GM21390 (cell line): ENCODE results near the gene POLD3.

ENCODE experiments used
- ATAC-seq: cut with Tn5 transposase; IDR thresholded peaks from one replicate; pipeline ENCODE4 v1.9.1; 2021; ENCODE audit not compliant: unreplicated experiment

Gene POLD3

GRCh38 chr11:74672332-74672955 lies 80.1 kb downstream of the POLD3 start:
- no peak for ATAC-seq

DNA sequence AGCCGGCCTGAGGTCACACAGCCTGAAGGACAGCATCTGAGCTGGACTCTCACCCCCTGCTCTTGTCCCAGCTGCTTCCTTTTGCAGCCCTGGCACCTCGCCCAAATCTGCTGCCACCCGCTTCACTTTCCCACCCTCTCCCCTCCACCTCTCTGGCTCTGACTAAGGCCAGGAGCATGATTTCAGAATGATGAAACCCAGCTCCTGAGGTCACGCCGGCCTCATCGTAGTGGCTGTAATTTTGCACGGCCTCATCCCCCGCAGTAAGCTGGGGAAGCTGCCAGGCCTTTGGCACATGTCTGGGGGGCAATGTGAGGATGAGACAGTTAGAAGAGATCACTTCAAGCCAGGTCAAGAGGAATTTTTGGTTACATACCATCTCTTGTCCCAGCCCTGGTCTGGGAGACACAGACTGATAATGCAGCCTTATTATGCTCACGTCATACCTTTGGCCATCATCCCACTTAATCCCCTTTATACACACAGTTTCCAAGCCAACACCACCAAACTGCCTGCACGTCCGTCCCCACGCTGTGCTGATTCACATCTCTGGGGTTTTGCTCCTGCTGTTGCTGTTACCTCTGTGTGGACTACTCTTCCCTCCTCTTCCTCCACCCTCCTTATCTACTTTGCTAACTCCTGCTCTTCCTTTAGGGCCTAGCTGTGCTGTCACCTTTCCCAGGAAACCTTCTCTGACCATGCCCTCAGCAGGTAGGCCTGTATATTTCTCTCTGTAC lies 80.7 kb downstream of the POLD3 start:
- ATAC-seq, result no peak

DNA sequence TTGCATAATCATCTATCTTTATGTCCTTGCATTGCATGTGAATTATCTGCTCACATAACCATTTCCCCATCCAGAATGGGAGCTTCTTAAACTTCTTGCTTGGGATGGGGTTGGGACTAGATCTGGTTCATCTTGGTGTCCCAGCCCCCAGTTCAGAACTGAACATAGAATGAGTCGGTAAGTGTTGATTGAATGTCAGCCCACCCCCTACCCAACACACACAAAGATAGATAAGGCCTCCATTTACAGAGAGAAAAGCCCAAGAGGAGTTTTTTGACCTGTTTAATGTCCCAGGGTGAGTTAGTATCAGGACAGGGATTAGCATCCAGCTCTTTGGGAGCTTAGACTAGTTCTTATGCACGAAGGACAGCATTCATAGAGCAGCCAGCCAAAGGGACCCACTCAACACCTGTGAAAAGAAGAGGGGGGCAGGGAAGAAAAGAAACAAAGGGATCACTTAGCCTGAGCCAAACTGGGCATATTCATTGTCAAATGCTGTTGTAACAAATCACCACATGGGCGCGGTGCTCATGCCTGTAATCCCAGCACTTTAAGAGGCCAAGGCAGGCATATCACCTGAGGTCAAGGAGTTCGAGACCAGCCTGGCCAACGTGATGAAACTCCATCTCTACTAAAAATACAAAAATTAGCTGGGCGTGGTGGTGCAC lies 81.4 kb downstream of the POLD3 start:
- no peak for ATAC-seq

GRCh38 chr11:74675761-74676160 lies 83.4 kb downstream of the POLD3 start:
- no peak for ATAC-seq

GRCh38 chr11:74676596-74676995 lies 84.2 kb downstream of the POLD3 start:
- no peak for ATAC-seq

GRCh38 chr11:74677131-74677530 lies 84.7 kb downstream of the POLD3 start:
- ATAC-seq, result no peak

- ATAC-seq, result no peak
Observed at GRCh38 chr11:74678041-74678440, 85.7 kb downstream of the POLD3 start.

GRCh38 chr11:74678591-74679512 lies 86.5 kb downstream of the POLD3 start:
- no peak for ATAC-seq

GRCh38 chr11:74679513-74679865 lies 87.1 kb downstream of the POLD3 start:
- ATAC-seq, result no peak

DNA sequence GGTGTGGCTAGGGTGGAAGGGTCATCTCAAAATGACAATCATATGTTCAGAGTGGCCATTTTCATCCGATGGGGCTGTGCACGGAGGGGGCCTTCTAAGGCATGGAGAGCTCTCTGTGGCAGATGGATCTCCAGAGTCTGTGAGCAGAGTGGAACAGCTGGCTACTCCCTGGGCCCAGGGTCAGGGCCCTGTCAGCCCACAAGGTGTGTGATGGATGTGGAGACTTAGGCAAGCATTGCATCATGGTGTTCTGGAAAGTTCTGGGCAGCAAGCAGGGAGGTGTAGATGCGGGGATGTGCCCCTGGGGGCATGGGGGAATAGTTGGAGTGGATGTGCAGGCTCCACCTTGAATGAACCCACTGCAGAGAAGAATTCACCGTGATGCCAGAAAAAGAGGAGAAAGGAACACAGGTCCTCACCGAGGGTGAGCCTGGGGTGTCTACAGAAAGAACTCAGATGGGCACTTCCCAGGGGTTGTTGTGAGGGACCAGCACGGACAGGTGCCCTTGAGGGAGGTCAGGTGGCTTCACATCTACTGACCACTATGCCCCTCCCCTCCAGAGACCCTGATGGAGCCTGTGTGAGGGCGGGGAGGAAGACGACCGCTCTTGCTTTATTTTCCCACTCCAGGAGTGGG lies 87.8 kb downstream of the POLD3 start:
- no peak for ATAC-seq

GRCh38 chr11:74680703-74681531 lies 88.5 kb downstream of the POLD3 start:
- no peak for ATAC-seq

DNA sequence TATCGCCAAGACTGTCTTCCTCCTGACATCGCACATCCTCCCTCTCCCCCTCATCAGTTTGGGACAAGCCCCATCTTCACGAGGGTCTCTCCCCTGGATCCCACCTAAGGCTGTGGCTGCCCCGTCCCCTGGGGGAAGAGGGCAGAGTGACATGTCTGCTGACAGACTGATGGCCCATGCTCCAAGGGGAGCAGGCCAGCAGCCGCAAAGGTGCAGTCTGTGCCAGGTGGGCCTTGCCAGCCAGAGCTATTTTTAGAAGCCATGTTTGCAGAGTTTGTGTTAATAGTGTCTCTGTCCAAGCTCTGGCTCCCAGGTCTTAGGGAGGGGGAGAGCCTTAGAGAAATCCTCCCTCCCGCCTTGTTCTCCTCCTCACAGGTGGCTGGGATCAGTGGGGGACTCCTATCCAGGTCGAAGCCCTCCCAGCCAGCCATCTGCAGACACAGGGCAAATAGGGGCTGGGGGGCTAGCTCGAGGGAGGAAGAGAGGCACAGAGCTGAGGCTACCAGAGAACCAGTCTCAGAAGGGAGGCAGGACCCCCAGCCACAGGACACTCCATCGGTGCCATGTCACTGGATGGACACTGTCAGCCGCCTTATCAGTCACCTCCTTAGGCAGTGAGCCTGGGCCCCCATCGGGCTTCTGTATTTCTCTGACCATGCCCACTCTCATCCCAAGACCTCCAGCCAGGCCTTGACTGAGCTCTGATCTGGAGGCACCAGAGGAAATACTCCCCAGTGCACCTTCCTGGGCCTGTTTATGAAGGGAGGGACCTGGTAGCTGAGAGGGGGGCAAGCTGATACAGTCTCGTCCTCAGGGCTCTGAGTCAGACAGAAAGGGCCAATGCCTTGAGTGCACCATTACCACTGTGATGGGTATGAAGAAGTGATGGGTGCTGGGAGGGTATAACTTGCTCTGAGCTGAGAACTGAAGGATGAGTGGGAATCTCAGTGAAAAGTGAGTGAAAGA lies 89.6 kb downstream of the POLD3 start:
- no peak for ATAC-seq

DNA sequence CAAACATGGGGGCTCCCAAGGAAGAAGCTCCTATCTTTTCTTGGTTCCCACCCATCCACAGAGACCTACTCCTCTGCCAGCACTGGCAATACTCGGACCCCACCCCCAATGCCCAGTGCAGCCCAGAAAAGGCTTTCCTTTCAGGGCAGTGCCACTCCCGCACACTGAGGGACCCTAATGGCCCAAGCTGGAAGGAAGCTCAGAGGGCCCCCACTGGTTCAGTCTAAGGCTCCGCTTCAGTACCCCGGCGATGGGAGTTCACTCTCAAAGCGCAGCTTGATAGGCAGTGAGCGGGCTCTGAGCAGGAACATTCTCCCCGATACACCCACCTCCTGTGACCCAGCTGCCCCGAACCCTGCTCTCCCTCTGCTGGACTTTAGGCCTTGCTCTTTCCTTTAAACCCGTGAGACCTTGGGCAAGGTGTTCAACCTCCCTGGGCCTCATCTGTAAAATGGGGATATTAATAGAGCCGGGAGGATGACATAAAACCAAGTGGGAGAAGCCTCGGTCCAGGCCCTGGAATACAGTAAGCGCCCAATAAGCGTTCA lies 90.4 kb downstream of the POLD3 start:
- ATAC-seq, result no peak

- no peak for ATAC-seq
Observed at GRCh38 chr11:74683279-74683871, 91.0 kb downstream of the POLD3 start.

- ATAC-seq, result no peak
Observed at GRCh38 chr11:74683941-74684481, 91.6 kb downstream of the POLD3 start.

- ATAC-seq, result no peak
Observed at GRCh38 chr11:74684661-74685060, 92.3 kb downstream of the POLD3 start.

DNA sequence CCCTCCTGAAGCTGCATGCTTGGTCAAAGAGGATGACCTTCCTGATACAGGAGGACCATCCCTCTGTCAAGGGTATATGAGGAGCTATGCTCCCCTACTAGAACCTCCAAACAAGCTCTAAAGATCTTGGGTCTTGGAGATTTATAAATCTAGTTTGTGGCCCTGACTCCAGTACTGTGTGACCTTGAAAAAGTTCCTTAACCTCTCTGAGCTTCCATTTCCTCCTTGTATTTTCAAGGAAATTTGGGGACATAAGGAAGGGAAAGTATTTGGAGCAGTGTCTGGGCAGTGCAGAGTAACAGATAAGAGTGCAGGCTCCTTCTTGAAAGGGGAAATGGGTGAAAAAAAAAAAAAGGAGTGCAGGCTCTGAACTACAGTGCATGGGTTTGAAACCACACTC lies 93.0 kb downstream of the POLD3 start:
- ATAC-seq, result no peak

GRCh38 chr11:74685905-74686304 lies 93.5 kb downstream of the POLD3 start:
- no peak for ATAC-seq
